ENCODE measurements around the gene HEATR3. TPM values are rescaled to one million over a fixed set of nuclear protein-coding genes. Genes with fewer than 3 reads are reported as not detected.
"Not testable (repeated sequence)": the region's sequence is repeated elsewhere in the genome, so short reads cannot be mapped to it uniquely, and the experiment has no call there.

HEATR3 gene
- total and polyA plus RNA-seq, 5 donors, result 4.0 to 16.1 (median 10.7) TPM

DNA sequence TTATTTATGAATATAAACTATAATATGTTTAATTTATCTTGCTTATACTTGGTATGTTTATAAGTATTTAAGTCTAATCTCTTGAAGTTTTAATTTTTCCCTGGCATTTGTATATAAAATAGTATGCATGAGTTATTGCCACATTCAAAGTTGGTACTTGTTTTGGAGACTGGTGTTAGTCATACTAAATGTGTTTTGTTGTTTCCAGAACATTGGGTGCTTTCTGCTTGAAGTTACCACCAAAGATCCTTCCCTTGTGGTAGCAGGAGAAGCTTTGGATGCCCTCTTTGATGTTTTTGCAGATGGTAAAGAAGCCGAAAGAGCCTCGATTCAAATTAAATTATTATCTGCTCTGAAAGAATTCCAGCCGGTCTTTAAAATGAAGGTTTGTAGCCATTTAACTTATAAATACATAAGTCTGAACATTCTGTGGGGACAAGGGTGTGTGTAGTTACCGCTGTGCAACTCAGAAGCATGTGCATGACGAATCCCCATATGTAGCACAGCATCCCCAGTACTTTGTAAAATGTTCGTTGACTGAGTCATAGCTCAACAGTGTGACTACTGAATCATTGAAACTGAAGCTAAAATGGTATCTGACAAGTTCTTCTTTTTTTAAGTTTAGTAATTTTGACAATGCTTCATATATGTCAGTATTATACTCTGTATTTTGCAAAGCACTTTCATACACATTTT is 36.4 kb downstream of the HEATR3 start:
- Histone ChIP-seq H3K4me1 (ENCODE audit: control insufficient read depth, insufficient read depth, low read length) (no peaks in the 10 kb centered on the region), H3K4me3 (ENCODE audit: low read length) (no peak overlapping the region), H3K27me3 (ENCODE audit: control insufficient read depth, insufficient read depth) (no peaks in the 10 kb centered on the region), H3K27ac (ENCODE audit: low read length) (no peak overlapping the region), H3K9me3 (ENCODE audit: control insufficient read depth, low read length) (no peaks in the 10 kb centered on the region)
- intact Hi-C loops (cut with DNase I), result no loop called here
- ATAC-seq (no peak), DNase-seq (no peak)
- WGBS, result 94% methylated on average over 6 of the region's 6 CpGs

DNA sequence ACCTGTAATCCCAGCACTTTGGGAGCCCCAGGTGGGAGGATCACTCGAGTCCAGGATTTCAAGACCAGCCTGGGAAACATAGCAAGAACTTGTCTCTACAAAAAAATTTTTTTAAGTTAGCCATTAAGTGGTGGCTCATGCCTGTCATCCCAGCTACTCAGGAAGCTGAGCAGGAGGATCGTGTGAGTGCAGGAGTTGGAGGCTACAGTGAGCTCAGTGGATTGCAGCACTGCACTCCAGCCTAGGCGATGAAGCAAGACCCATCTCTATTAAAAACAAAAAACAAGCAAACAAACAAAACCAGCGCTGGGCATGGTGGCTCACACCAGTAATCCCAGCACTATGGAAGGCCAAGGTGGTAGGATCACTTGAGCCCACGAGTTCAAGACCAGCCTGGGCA is 38.0 kb downstream of the HEATR3 start:
- Histone ChIP-seq H3K4me1 (ENCODE audit: control insufficient read depth, insufficient read depth, low read length) (no peaks in the 10 kb centered on the region), H3K4me3 (ENCODE audit: low read length) (no peak overlapping the region), H3K9me3 (ENCODE audit: control insufficient read depth, low read length) (no peaks in the 10 kb centered on the region), H3K27ac (ENCODE audit: low read length) (no peak overlapping the region), H3K27me3 (ENCODE audit: control insufficient read depth, insufficient read depth) (no peaks in the 10 kb centered on the region)
- DNase-seq (no peak), ATAC-seq (no peak)
- intact Hi-C loops (cut with DNase I), result no loop called here
- 84% methylated on average over 5 of the region's 5 CpGs for WGBS

GRCh38 chr16:50114357-50115129 is 48.8 kb downstream of the HEATR3 start:
- WGBS, result 79% methylated on average over 8 of the region's 8 CpGs
- no peaks in the 10 kb centered on the region for H3K9me3 ChIP-seq (ENCODE audit: control insufficient read depth, low read length)
- no peak overlapping the region for H3K4me3 ChIP-seq (ENCODE audit: low read length)
- H3K27me3 ChIP-seq (ENCODE audit: control insufficient read depth, insufficient read depth), result no peaks in the 10 kb centered on the region
- no peaks in the 10 kb centered on the region for H3K4me1 ChIP-seq (ENCODE audit: control insufficient read depth, insufficient read depth, low read length)
- H3K27ac ChIP-seq (ENCODE audit: low read length), result no peak overlapping the region
- ATAC-seq (no peak), DNase-seq (no peak)
- intact Hi-C loops (cut with DNase I), result no loop called here

- Histone ChIP-seq H3K27ac (ENCODE audit: low read length) (no peak overlapping the region), H3K27me3 (ENCODE audit: control insufficient read depth, insufficient read depth) (no peaks in the 10 kb centered on the region), H3K4me3 (ENCODE audit: low read length) (no peak overlapping the region), H3K4me1 (ENCODE audit: control insufficient read depth, insufficient read depth, low read length) (no peaks in the 10 kb centered on the region), H3K9me3 (ENCODE audit: control insufficient read depth, low read length) (no peaks in the 10 kb centered on the region)
- intact Hi-C loops (cut with DNase I), result no loop called here
- DNase-seq, result no peak
- no peak for ATAC-seq
These were observed 54.9 kb downstream of the HEATR3 start for GRCh38 chr16:50120711-50121110.

DNA sequence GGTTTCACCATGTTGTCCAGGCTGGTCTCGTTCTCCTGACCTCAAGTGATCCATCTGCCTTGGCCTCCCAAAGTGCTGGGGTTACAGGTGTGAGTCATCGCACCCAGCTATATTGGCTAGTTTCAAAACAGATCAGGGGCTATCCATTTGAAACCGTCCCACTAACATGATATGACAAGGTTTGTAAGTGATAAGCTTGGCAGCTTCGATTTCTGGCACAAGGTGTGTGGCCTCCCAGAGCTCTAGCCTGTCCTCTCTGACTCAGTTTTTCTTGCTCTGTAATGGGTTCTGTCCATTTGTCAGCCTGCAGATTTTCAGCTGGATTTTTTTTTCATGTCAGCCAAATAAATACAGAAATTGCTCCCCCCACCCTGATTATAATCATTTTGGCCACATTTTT is 55.5 kb downstream of the HEATR3 start:
- 73% methylated on average over 4 of the region's 4 CpGs for WGBS
- H3K9me3 ChIP-seq (ENCODE audit: control insufficient read depth, low read length), result no peaks in the 10 kb centered on the region
- ATAC-seq, result no peak
- no peaks in the 10 kb centered on the region for H3K27me3 ChIP-seq (ENCODE audit: control insufficient read depth, insufficient read depth)
- DNase-seq, result no peak
- H3K27ac ChIP-seq (ENCODE audit: low read length), result no peak overlapping the region
- H3K4me1 ChIP-seq (ENCODE audit: control insufficient read depth, insufficient read depth, low read length), result no peaks in the 10 kb centered on the region
- H3K4me3 ChIP-seq (ENCODE audit: low read length), result no peak overlapping the region
- intact Hi-C loops (cut with DNase I), result no loop called here

DNA sequence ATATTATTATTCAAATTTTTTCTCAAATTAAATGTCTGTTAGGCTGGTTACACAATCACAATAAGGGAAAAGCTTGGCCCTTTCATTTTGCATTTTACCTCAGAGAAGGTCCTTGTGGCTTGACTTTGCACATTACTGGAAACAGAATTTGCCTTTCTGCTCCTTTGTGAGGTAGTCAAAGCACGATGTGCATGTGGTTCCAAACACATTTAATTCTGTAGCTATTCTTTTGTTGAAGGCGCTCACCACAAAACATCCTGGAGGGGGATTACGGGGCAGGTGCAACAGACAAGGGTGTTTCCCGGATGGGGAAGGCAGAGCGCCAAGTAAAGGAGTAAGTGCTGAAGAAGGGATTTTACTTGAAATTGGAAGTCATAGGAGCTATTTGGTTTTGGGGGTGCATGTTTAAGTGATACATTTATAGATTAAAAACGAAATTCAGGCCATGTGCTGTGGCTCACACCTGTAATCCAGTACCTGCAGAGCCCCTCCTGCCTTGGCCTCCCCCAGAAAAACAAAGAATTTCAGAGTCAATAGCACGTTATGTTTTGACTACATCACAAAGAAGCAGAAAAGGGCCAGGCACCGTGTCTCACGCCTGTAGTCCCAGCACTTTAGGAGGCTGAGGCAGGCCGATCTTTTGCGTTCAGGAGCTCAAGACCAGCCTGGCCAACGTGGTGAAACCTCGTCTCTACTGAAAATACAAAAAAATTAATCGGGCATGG is 56.1 kb downstream of the HEATR3 start:
- no peaks in the 10 kb centered on the region for H3K27me3 ChIP-seq (ENCODE audit: control insufficient read depth, insufficient read depth)
- intact Hi-C loops (cut with DNase I), result no loop called here
- H3K27ac ChIP-seq (ENCODE audit: low read length), result no peak overlapping the region
- DNase-seq (no peak), ATAC-seq (no peak)
- WGBS, result 70% methylated on average over 14 of the region's 14 CpGs
- no peaks in the 10 kb centered on the region for H3K4me1 ChIP-seq (ENCODE audit: control insufficient read depth, insufficient read depth, low read length)
- H3K4me3 ChIP-seq (ENCODE audit: low read length), result no peak overlapping the region
- H3K9me3 ChIP-seq (ENCODE audit: control insufficient read depth, low read length), result no peaks in the 10 kb centered on the region

DNA sequence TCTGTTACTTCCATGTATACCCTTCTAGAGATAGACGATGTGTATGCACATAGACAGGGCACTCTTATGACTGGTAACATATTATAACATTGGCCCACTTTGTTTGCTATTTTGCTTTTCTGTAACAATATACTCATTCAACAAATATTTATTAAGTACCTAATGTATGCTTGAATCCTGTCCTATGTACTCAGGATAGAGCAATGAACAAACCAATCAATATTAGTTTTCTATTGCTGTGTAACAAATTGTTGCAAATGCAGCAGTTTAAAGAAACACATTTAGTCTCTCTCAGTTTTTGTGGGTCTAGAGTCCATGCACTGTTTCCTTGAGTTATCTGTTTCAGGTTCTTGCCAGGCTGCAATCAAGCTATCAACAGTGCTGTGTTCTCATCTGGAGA is 57.6 kb downstream of the HEATR3 start:
- no peaks in the 10 kb centered on the region for H3K27me3 ChIP-seq (ENCODE audit: control insufficient read depth, insufficient read depth)
- intact Hi-C loops (cut with DNase I), result no loop called here
- 91% methylated on average over 1 of the region's 1 CpG for WGBS
- H3K27ac ChIP-seq (ENCODE audit: low read length), result no peak overlapping the region
- no peaks in the 10 kb centered on the region for H3K4me1 ChIP-seq (ENCODE audit: control insufficient read depth, insufficient read depth, low read length)
- H3K4me3 ChIP-seq (ENCODE audit: low read length), result no peak overlapping the region
- H3K9me3 ChIP-seq (ENCODE audit: control insufficient read depth, low read length), result no peaks in the 10 kb centered on the region
- no peak for ATAC-seq
- no peak for DNase-seq

- Histone ChIP-seq H3K4me3 (ENCODE audit: low read length) (no peak overlapping the region), H3K4me1 (ENCODE audit: control insufficient read depth, insufficient read depth, low read length) (no peaks in the 10 kb centered on the region), H3K27ac (ENCODE audit: low read length) (no peak overlapping the region), H3K27me3 (ENCODE audit: control insufficient read depth, insufficient read depth) (no peaks in the 10 kb centered on the region), H3K9me3 (ENCODE audit: control insufficient read depth, low read length) (no peaks in the 10 kb centered on the region)
- 89% methylated on average over 2 of the region's 2 CpGs for WGBS
- ATAC-seq (no peak), DNase-seq (no peak)
- intact Hi-C loops (cut with DNase I), result no loop called here
These were observed 59.0 kb downstream of the HEATR3 start for GRCh38 chr16:50124769-50125168.

DNA sequence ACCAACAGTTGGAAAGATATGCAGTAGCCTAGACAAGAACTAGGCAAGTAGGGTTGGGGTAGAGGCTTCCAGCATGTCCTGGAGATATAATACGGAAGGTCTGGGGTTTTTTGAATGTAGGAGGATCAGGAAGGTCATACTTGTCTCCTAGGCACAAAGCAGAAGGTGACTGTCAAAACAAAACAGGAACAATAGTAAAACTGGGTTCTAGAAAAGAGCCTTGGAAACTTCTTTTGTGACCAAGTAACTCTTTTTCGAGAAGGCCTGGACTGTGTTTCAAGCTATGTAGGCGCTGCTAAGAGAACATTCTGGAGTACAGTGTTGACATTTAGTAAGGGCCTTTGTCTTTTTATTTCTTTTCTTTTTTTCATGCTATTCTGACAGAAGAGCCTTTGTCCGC is 60.4 kb downstream of the HEATR3 start:
- H3K27ac ChIP-seq (ENCODE audit: low read length), result no peak overlapping the region
- H3K4me3 ChIP-seq (ENCODE audit: low read length), result no peak overlapping the region
- ATAC-seq (no peak), DNase-seq (no peak)
- no peaks in the 10 kb centered on the region for H3K27me3 ChIP-seq (ENCODE audit: control insufficient read depth, insufficient read depth)
- H3K9me3 ChIP-seq (ENCODE audit: control insufficient read depth, low read length), result no peaks in the 10 kb centered on the region
- intact Hi-C loops (cut with DNase I), result no loop called here
- WGBS, result 87% methylated on average over 4 of the region's 4 CpGs
- H3K4me1 ChIP-seq (ENCODE audit: control insufficient read depth, insufficient read depth, low read length), result no peaks in the 10 kb centered on the region

DNA sequence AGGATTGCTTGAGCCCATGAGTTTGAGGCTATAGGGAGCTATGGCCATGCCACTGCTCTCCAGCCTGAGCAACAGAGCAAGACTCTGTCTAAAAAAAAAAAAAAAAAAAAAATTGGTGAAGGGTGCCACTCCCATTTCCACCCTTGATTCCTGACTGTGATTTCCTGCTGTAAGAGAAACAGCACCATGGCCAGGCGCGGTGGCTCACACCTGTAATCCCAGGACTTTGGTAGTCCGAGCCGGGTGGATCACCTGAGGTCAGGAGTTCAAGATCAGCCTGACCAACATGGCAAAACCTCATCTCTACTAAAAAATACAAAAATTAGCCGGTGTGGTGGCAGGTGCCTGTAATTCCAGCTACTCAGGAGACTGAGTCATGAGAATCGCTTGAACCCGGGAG is 66.8 kb downstream of the HEATR3 start:
- H3K27me3 ChIP-seq (ENCODE audit: control insufficient read depth, insufficient read depth); H3K4me1 ChIP-seq (ENCODE audit: control insufficient read depth, insufficient read depth, low read length); H3K9me3 ChIP-seq (ENCODE audit: control insufficient read depth, low read length); ATAC-seq; DNase-seq; H3K27ac ChIP-seq (ENCODE audit: low read length); H3K4me3 ChIP-seq (ENCODE audit: low read length); intact Hi-C loops (cut with DNase I): not testable (repeated sequence)
- WGBS, result 90% methylated on average over 7 of the region's 7 CpGs

- DNase-seq (no peak), ATAC-seq (no peak)
- no peaks in the 10 kb centered on the region for H3K9me3 ChIP-seq (ENCODE audit: control insufficient read depth, low read length)
- H3K4me1 ChIP-seq (ENCODE audit: control insufficient read depth, insufficient read depth, low read length), result no peaks in the 10 kb centered on the region
- intact Hi-C loops (cut with DNase I), result no loop called here
- no peak overlapping the region for H3K4me3 ChIP-seq (ENCODE audit: low read length)
- WGBS, result 51% methylated on average over 2 of the region's 2 CpGs
- H3K27ac ChIP-seq (ENCODE audit: low read length), result no peak overlapping the region
- H3K27me3 ChIP-seq (ENCODE audit: control insufficient read depth, insufficient read depth), result no peaks in the 10 kb centered on the region
These were observed 67.4 kb downstream of the HEATR3 start for GRCh38 chr16:50133214-50133613.
